GM21360 (cell line): ENCODE measurements around the gene TMEM132E.
"Not testable (repeated sequence)": the region's sequence is repeated elsewhere in the genome, so short reads cannot be mapped to it uniquely, and the experiment has no call there.

Experiments
- ATAC-seq: cut with Tn5 transposase; IDR thresholded peaks from one replicate; pipeline ENCODE4 v1.9.1; 2021; ENCODE audit warnings: mild to moderate bottlenecking, moderate library complexity; ENCODE audit not compliant: unreplicated experiment

Gene TMEM132E, protein sequence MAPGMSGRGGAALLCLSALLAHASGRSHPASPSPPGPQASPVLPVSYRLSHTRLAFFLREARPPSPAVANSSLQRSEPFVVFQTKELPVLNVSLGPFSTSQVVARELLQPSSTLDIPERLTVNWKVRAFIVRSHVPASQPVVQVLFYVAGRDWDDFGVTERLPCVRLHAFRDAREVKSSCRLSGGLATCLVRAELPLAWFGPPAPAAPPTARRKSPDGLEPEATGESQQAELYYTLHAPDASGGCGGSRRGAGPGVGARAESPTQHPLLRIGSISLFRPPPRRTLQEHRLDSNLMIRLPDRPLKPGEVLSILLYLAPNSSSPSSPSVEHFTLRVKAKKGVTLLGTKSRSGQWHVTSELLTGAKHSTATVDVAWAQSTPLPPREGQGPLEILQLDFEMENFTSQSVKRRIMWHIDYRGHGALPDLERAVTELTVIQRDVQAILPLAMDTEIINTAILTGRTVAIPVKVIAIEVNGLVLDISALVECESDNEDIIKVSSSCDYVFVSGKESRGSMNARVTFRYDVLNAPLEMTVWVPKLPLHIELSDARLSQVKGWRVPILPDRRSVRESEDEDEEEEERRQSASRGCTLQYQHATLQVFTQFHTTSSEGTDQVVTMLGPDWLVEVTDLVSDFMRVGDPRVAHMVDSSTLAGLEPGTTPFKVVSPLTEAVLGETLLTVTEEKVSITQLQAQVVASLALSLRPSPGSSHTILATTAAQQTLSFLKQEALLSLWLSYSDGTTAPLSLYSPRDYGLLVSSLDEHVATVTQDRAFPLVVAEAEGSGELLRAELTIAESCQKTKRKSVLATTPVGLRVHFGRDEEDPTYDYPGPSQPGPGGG (N-terminal part only)

GRCh38 chr17:34579017-34579946, at the start of gene TMEM132E:
Gene TMEM132E (plus strand): TSS chr17:34579582. CDS start chr17:34581077, 1,495 bp downstream.
- no peak for ATAC-seq

- no peak for ATAC-seq
These were observed 48.5 kb upstream of the TMEM132E start for GRCh38 chr17:34530918-34531317.

DNA sequence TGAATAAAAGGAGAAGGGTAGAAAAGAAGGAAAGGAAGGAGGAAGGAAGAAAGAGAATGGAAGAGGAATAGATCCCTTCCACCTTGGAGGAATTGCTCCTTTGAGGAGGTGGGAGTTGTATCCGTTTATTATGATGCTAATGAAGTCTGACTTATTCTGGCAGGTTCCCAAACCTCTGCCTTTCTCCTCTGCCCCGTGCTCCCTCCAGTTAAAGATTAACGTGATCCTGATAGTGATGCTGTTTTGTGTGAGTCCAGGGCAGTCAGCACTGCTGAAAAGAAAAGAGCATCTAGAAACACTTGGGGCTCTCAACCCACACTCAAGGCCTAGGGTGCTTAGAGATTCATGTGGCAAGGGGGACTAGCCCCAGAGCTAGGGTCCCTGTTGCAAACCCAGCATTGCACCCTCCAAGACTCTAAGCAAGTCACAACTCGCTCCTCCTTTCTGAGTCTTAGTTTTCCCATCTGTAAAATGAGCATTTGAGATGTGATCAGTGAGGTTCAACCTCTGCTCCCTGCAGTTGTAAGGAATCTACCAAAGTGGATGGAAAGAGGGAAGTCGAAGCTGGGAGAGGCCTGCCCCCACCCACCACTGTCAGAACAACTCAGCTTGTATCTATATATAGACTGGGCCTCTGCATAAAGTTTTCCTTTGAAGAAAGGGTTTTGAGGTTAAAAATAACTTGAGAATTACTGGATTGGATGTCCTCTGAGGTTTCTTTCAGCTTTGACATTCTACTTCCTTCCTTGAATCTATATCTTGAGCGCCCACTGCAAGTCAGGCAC, 46.9 kb upstream of the TMEM132E start:
- no peak for ATAC-seq

- no peak for ATAC-seq
These were observed 45.4 kb upstream of the TMEM132E start for GRCh38 chr17:34533806-34534527.

DNA sequence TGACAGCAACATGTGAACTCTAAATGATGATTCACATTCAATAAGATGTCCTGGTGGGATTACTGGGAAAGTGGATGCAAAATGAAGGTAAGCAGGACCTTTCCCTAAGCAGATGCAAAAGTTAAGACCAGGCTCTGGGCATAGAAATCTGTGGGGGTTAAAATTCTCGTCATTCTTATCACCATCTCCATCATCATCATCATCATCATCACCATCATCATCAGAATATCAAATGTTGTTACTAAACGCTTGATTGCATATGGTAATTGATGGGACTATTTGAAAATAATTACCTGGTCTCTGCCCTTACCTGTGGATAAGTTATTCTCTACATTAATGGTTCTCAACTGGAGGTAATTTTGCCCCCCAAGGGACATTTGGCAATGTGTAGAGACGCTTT, 41.9 kb upstream of the TMEM132E start:
- ATAC-seq: no peak

- not testable (repeated sequence) for ATAC-seq
These were observed 40.8 kb upstream of the TMEM132E start for GRCh38 chr17:34538582-34538981.

DNA sequence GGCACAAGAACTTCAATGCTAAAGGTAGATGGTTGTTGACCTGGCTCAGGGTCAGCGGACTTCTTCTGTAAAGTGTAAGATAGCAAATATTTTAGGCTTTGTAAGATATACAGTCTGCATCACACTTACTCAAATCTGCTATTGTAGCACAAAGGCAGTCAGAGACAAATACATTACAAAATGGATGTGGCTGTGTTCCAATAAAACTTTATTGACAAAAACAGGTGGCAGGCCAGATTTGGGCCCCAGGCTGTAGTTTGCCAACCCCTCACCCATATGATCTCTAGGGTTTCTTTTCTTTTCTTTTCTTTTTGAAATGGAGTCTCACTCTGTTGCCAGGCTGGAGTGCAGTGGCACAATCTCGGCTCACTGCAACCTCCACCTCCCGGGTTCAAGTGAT, 39.5 kb upstream of the TMEM132E start:
- ATAC-seq: no peak

DNA sequence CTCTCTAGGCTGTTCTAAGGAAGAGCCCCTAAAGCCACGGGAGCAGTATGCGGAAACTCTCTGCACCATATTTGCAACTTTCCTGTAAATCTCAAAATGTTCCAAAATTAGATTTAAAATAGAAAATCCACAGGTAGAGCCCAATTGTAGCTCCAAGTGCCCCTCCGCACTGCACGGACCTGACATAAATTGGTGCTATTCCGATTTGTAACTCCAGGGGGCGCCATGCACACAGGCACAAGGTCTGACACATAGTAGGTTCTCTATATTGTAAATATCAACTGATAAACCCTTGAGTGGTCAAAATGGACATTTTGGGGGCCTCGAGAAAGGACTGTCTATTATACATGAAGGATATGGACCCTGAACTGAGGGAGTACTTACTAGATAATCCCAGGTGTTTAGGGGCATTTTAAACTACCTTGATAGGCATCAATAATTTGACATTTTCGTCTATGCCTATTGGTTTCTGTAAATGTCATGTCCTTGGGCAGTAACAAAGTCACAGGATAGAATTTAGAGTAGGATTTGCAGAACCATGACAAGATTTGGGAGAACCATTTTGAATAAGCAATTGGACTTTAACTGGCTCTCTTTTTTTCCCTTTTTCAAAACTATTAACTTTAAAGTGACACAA, 36.6 kb upstream of the TMEM132E start:
- ATAC-seq: no peak

DNA sequence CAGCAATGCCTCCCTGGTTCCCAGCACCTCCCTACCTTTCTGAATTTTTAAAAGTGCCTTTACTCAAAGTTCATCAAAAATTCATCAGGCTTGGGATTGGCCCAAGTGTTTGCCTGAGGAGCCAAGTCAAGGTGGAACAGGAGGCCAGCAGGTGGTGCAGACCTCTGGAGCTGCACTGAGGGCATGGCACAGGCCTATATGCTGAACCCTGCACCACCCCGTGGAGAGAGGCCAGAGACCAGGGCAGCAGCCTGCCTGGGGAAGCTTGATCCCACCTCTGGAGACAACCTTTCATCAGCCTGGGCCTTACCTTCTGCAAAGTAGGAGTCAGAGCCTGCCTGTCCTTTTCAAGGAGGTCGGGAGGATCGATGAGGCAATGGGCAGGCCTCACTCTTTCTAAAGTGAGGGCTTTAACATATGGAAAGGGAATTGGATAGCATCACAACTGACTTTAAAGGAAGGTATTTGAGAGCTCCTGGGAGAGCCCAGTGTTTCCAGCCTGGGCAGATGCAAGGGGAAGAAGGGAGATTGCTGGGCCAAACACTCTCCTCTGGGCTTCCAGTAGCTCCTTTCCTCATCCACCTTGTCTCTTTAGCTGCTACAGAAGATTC, 31.8 kb upstream of the TMEM132E start:
- no peak for ATAC-seq

DNA sequence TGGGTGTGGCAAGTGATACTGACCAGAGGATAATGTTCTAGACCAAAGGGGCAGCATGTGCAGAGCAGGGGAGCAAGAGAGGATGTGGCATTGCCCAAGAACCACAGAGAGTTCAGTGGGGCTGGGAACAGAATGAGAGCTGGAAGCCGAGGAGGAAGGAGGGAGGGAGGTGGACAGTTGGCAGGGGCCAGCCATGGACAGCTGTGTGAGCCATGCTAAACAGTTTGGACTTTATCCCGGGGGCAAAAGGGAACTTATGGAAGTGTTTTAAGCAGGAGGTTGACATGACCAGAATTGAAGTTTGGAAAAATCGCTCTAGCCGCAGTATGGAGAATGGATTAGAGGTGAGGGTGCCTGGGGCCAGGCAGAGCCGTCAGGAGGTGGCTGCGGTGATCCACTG, 29.4 kb upstream of the TMEM132E start:
- ATAC-seq: no peak

GRCh38 chr17:34553907-34554306, 25.5 kb upstream of the TMEM132E start:
- no peak for ATAC-seq

DNA sequence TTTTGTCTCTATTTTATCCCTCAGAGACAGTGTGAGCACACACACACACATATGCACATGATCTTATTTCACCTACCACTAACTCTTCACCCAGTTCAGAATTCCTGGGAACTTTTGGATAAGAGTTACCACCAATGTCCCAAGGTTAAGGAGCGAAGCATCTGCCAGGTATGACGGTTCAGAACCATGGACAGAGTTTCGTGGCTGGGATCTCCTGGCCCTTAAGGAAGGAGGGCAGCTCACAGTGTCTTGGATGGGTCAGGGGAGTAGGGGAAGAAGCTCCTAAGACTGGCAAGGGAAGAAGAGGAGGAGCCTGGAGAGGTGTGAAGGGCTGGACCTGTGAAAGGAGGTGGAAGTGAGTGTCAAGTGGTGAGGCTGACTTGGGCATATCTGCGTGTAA, 23.0 kb upstream of the TMEM132E start:
- ATAC-seq: no peak

DNA sequence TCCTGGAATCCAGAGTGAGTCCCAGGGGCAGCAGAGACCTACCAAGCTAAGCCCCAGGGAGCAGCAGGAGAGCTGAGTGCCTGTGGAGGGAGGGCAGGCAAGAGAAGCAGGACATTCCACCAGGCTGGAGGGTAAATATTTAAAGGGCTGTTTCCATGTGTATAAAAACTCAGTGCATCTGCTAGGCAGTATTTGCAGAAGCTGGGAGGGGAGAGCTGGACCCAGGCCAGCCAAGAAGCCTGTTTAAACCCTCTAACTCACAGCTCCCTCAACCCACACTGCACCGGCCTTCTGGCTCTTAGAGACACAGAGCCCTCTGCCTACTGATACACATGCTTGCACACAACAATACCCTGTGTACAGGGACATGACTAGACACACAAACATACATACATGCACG, 22.5 kb upstream of the TMEM132E start:
- ATAC-seq: no peak

- no peak for ATAC-seq
These were observed 18.1 kb upstream of the TMEM132E start for GRCh38 chr17:34561328-34561727.

GRCh38 chr17:34562387-34562786, 17.0 kb upstream of the TMEM132E start:
- no peak for ATAC-seq

- no peak for ATAC-seq
These were observed 13.7 kb upstream of the TMEM132E start for GRCh38 chr17:34565713-34566112.

- ATAC-seq: no peak
These were observed 13.2 kb upstream of the TMEM132E start for GRCh38 chr17:34566201-34566600.

DNA sequence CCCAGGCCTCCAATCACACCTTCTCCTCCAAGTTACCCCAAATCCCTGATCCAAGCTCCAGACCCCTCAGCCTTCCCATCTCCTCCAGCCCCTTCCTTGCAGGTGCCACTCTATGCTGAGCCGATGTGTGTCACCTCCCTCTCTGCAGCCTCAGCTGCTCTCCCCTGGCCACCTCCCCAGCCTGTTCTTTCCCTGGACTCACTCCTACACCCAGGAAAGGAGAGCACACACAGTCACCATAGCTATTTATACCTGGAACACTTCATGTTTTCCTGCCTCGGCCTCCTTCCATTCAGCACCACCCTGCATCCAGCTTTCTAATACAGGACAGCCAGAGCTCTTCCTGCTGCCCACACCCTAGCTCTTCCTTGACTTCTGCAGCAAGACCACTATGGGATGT, 12.5 kb upstream of the TMEM132E start:
- ATAC-seq: no peak
